ENCODE results near the gene IL17RE. TPM values are rescaled to one million over a fixed set of nuclear protein-coding genes. Genes with fewer than 3 reads are reported as not detected.
A peak's percentile ranks its signal among the peaks of the same experiment; 100 is the strongest.

IL17RE gene
- total and polyA plus RNA-seq, 2 of the 13 experiments (the other 11 are each of a cell fraction or from before 2014, with no cell fraction given) = 14.5 to 24.1 TPM

- no peak for TF ChIP-seq PREB (CRISPR knock-in tag; IDR thresholded peaks at IDR 0.05)
- no peak for TF ChIP-seq RFXANK (CRISPR knock-in tag; IDR thresholded peaks at IDR 0.05)
- TF ChIP-seq ZNF552 (CRISPR knock-in tag; IDR thresholded peaks at IDR 0.05; ENCODE audit: borderline replicate concordance) = no peak
- peak; percentile 73; the same call in 1 of the 2 replicates for TF ChIP-seq ZNF891 (CRISPR knock-in tag; IDR thresholded peaks at IDR 0.05)
- no peak for TF ChIP-seq ZNF367 (CRISPR knock-in tag; IDR thresholded peaks at IDR 0.05; ENCODE audit: borderline replicate concordance)
- no peak for TF ChIP-seq GATA4 (IDR thresholded peaks at IDR 0.05; ENCODE audit: borderline replicate concordance, low read depth)
- no peak for TF ChIP-seq ATF7 (IDR thresholded peaks at IDR 0.05)
- no peak for TF ChIP-seq ATF7 (CRISPR knock-in tag; IDR thresholded peaks at IDR 0.05)
- TF ChIP-seq ETS1 (CRISPR knock-in tag; IDR thresholded peaks at IDR 0.05) = no peak
- no peak for TF ChIP-seq ZNF619 (CRISPR knock-in tag; IDR thresholded peaks at IDR 0.05)
- no peak for TF ChIP-seq RAD21 (CRISPR knock-in tag; IDR thresholded peaks at IDR 0.05)
- peak; percentile 84; the same call in 1 of the 2 replicates for TF ChIP-seq JUN (CRISPR knock-in tag; IDR thresholded peaks at IDR 0.05)
- no peak for TF ChIP-seq YY1 (IDR thresholded peaks at IDR 0.05; ENCODE audit: insufficient read depth, insufficient replicate concordance, low read depth, low read length)
- no peak for TF ChIP-seq REXO4 (CRISPR knock-in tag; IDR thresholded peaks at IDR 0.05; ENCODE audit: borderline replicate concordance)
- no peak for TF ChIP-seq ZFP90 (CRISPR knock-in tag; IDR thresholded peaks at IDR 0.05; ENCODE audit: borderline replicate concordance)
- TF ChIP-seq RBAK (CRISPR knock-in tag; IDR thresholded peaks at IDR 0.05) = no peak
- TF ChIP-seq U2AF2 (IDR thresholded peaks at IDR 0.05; ENCODE audit: low read depth, low read length) = no peak
- TF ChIP-seq ZNF253 (CRISPR knock-in tag; IDR thresholded peaks at IDR 0.05; ENCODE audit: borderline replicate concordance) = no peak
- TF ChIP-seq ZNF709 (CRISPR knock-in tag; IDR thresholded peaks at IDR 0.05) = no peak
- TF ChIP-seq NBN (conservative IDR thresholded peaks at IDR 0.05) = no peak
- no peak for TF ChIP-seq YEATS4 (CRISPR knock-in tag; IDR thresholded peaks at IDR 0.05; ENCODE audit: borderline replicate concordance)
- TF ChIP-seq ZNF263 (CRISPR knock-in tag; IDR thresholded peaks at IDR 0.05) = no peak
- TF ChIP-seq ZNF230 (CRISPR knock-in tag; IDR thresholded peaks at IDR 0.05) = no peak
- no peak for TF ChIP-seq ZNF75D (CRISPR knock-in tag; IDR thresholded peaks at IDR 0.05; ENCODE audit: borderline replicate concordance)
- no peak for TF ChIP-seq CENPT (CRISPR knock-in tag; IDR thresholded peaks at IDR 0.05; ENCODE audit: low read depth)
- no peak for TF ChIP-seq SNAPC4 (CRISPR knock-in tag; IDR thresholded peaks at IDR 0.05)
- peak; percentile 85 for TF ChIP-seq TBX3 (IDR thresholded peaks at IDR 0.05; ENCODE audit: borderline replicate concordance)
Measured at GRCh38 chr3:9878700-9879099, 23.9 kb upstream of the IL17RE start (continued).

Data from HepG2 (cell line).